Measurements from ENCODE around the gene HES1.
"Not testable (repeated sequence)": the region's sequence is repeated elsewhere in the genome, so short reads cannot be mapped to it uniquely, and the experiment has no call there.

Gene HES1

GRCh38 chr3:194145702-194146101 lies 9.8 kb downstream of the HES1 start:
- no peak for FAIRE-seq

GRCh38 chr3:194147679-194148078 lies 11.7 kb downstream of the HES1 start:
- FAIRE-seq = no peak

- FAIRE-seq = no peak
Measured at GRCh38 chr3:194148383-194148782, 12.4 kb downstream of the HES1 start.

- FAIRE-seq = no peak
Measured at GRCh38 chr3:194150252-194150934, 14.4 kb downstream of the HES1 start.

GRCh38 chr3:194150935-194151302 lies 15.0 kb downstream of the HES1 start:
- not testable (repeated sequence) for FAIRE-seq

- no peak for FAIRE-seq
Measured at GRCh38 chr3:194154346-194154745, 18.4 kb downstream of the HES1 start.

GRCh38 chr3:194156095-194156494 lies 20.1 kb downstream of the HES1 start:
- FAIRE-seq = no peak

- no peak for FAIRE-seq
Measured at GRCh38 chr3:194158942-194159439, 23.0 kb downstream of the HES1 start.

GRCh38 chr3:194160158-194160557 lies 24.2 kb downstream of the HES1 start:
- FAIRE-seq = no peak

- no peak for FAIRE-seq
Measured at GRCh38 chr3:194161131-194162045, 25.4 kb downstream of the HES1 start.

GRCh38 chr3:194162070-194162678 lies 26.2 kb downstream of the HES1 start:
- FAIRE-seq = no peak

GRCh38 chr3:194162817-194163584 lies 27.1 kb downstream of the HES1 start:
- FAIRE-seq = no peak

GRCh38 chr3:194163697-194164096 lies 27.7 kb downstream of the HES1 start:
- FAIRE-seq = no peak

GRCh38 chr3:194164861-194165260 lies 28.9 kb downstream of the HES1 start:
- no peak for FAIRE-seq

GRCh38 chr3:194165271-194166018 lies 29.5 kb downstream of the HES1 start:
- no peak for FAIRE-seq

- FAIRE-seq = no peak
Measured at GRCh38 chr3:194166682-194167479, 30.9 kb downstream of the HES1 start.

GRCh38 chr3:194167480-194168282 lies 31.7 kb downstream of the HES1 start:
- FAIRE-seq = no peak

- FAIRE-seq = no peak
Measured at GRCh38 chr3:194168994-194169393, 33.0 kb downstream of the HES1 start.

- no peak for FAIRE-seq
Measured at GRCh38 chr3:194169595-194169994, 33.6 kb downstream of the HES1 start.

- FAIRE-seq = no peak
Measured at GRCh38 chr3:194170793-194171192, 34.8 kb downstream of the HES1 start.
